OCI-LY3 (cell line): ENCODE results near the gene SRP68.

Experiments
- H2AFZ ChIP-seq: fragments of 200-600, 300-600 bp; shearing (Covaris generic); 2 replicates; pipeline ENCODE4 v1.6.0; 2014; ENCODE audit warnings: antibody characterized with exemption, low read depth, low read length
- H3K27ac ChIP-seq: fragments of 200-600, 300-600 bp; sonication (generic); 2 replicates; pipeline ENCODE4 v1.5.1; 2014; ENCODE audit warnings: mild to moderate bottlenecking, low read length, moderate library complexity, mixed read lengths
- H3K27me3 ChIP-seq: fragments of 200-600, 300-600 bp; sonication (generic); 2 replicates; pipeline ENCODE4 v1.6.1; 2014; ENCODE audit warnings: low read depth, low read length, mixed read lengths
- H3K36me3 ChIP-seq: fragments of 200-600, 300-600 bp; sonication (generic); replicated peaks from 2 replicates; pipeline ENCODE3; 2014; ENCODE audit warnings: low read depth, low read length, mixed read lengths
- H3K4me1 ChIP-seq: fragments of 300-600, 200-600 bp; sonication (generic); 2 replicates; pipeline ENCODE4 v1.6.1; 2014; ENCODE audit warnings: low read length, mixed read lengths
- H3K4me2 ChIP-seq: fragments of 200-600, 300-600 bp; sonication (generic); 2 replicates; pipeline ENCODE4 v1.6.1; 2014; ENCODE audit warnings: low read length, mixed read lengths
- H3K4me3 ChIP-seq: fragments of 300-600, 200-600 bp; sonication (generic); 2 replicates; pipeline ENCODE4 v1.5.1; 2014; ENCODE audit warnings: antibody characterized with exemption, mild to moderate bottlenecking, low read length, moderate library complexity
- H3K79me2 ChIP-seq: fragments of 300-600, 200-600 bp; shearing (Covaris generic); 2 replicates; pipeline ENCODE4 v1.6.1; 2014; ENCODE audit warnings: mild to moderate bottlenecking, low read length, mixed read lengths
- H3K9ac ChIP-seq: fragments of 300-600, 200-600 bp; shearing (Covaris generic); 2 replicates; pipeline ENCODE4 v1.6.0; 2014; ENCODE audit warnings: mild to moderate bottlenecking, low read length, moderate library complexity
- H3K9me3 ChIP-seq: fragments of 200-600, 300-600 bp; shearing (Covaris generic); 2 replicates; pipeline ENCODE4 v1.6.1; 2014; ENCODE audit warnings: low read length, mixed read lengths; ENCODE audit not compliant: insufficient read depth
- H4K20me1 ChIP-seq: fragments of 200-600, 300-600 bp; sonication (generic); 2 replicates; pipeline ENCODE4 v1.6.1; 2016; ENCODE audit warnings: low read length, mixed read lengths; ENCODE audit not compliant: insufficient read depth
- EZH2phosphoT487 ChIP-seq: fragments of 200-600 bp; shearing (Covaris generic); IDR thresholded peaks from 2 replicates; pipeline ENCODE4 v1.6.1; 2018; ENCODE audit warnings: antibody characterized with exemption, mixed run types, low read depth
- TF ChIP-seq, protein P1 (sequence below): fragments of 200-600, 300-600 bp; sonication (generic); IDR thresholded peaks from 2 replicates; pipeline ENCODE4 v1.5.1; 2014; ENCODE audit warnings: antibody characterized with exemption, low read length, low read depth

SRP68 gene

DNA sequence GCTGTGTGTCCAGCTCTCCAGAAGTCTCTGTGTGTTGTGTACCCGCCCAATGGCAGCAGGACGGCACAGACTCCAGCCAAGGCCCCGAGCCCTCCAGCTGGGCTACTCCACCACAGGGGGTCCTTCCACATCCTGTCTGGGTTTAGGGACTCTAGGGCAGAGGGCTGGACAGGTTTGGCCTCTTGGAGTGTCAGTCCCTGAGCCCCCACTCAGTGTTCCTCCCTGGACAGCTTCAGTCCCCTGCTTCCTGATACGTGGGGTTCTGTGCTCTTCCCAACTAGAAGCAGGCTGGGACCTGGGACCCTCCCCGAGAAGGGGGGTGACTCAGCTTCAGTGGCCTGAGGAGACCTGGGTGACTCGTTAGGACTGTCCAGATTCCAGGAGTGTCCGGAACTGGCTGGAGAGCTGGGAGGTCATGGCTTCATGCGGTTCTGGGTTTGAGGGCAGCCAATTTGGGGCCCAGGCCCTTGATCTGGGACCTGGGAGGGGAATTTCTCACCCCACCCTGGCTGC lies 67.5 kb downstream of the SRP68 start:
- no peak overlapping the region for H3K27ac ChIP-seq
- TF ChIP-seq EZH2phosphoT487: no peak
- TF ChIP-seq, protein P1, sequence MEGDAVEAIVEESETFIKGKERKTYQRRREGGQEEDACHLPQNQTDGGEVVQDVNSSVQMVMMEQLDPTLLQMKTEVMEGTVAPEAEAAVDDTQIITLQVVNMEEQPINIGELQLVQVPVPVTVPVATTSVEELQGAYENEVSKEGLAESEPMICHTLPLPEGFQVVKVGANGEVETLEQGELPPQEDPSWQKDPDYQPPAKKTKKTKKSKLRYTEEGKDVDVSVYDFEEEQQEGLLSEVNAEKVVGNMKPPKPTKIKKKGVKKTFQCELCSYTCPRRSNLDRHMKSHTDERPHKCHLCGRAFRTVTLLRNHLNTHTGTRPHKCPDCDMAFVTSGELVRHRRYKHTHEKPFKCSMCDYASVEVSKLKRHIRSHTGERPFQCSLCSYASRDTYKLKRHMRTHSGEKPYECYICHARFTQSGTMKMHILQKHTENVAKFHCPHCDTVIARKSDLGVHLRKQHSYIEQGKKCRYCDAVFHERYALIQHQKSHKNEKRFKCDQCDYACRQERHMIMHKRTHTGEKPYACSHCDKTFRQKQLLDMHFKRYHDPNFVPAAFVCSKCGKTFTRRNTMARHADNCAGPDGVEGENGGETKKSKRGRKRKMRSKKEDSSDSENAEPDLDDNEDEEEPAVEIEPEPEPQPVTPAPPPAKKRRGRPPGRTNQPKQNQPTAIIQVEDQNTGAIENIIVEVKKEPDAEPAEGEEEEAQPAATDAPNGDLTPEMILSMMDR: no peak
- H4K20me1 ChIP-seq: no peaks in the 10 kb centered on the region
- no peaks in the 10 kb centered on the region for H3K27me3 ChIP-seq
- no peak overlapping the region for H3K4me2 ChIP-seq
- no peaks in the 10 kb centered on the region for H3K9me3 ChIP-seq
- H3K4me3 ChIP-seq: no peak overlapping the region
- H3K4me1 ChIP-seq: no peaks in the 10 kb centered on the region
- no peaks in the 10 kb centered on the region for H3K36me3 ChIP-seq
- no peak overlapping the region for H3K9ac ChIP-seq
- H2AFZ ChIP-seq: no peak overlapping the region
- H3K79me2 ChIP-seq: no peaks in the 10 kb centered on the region

DNA sequence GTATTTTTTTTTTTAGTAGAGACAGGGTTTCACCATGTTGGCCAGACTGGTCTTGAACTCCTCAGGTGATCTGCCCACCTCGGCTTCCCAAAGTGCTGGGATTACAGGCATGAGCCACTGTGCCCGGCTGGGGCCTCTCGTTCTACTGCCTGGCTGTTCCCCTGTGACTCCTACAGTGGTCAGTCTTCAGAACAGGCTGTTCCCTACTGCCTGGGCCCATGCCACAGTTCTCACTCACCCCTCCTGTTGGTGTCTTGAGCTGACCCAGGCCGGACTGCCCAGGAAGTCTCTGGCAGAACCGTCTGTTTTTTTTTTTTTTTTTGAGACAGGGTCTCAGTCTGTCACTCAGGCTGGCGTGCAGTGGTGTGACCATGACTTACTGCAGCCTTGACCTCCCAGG lies 68.4 kb downstream of the SRP68 start:
- Histone ChIP-seq H4K20me1 (no peaks in the 10 kb centered on the region), H3K27me3 (no peaks in the 10 kb centered on the region), H3K4me3 (no peak overlapping the region), H3K27ac (no peak overlapping the region), H3K4me2 (no peak overlapping the region), H3K9ac (no peak overlapping the region), H3K4me1 (no peaks in the 10 kb centered on the region), H3K79me2 (no peaks in the 10 kb centered on the region), H3K9me3 (no peaks in the 10 kb centered on the region), H3K36me3 (no peaks in the 10 kb centered on the region), H2AFZ (no peak overlapping the region)
- no peak for TF ChIP-seq EZH2phosphoT487
- TF ChIP-seq, protein P1: no peak

DNA sequence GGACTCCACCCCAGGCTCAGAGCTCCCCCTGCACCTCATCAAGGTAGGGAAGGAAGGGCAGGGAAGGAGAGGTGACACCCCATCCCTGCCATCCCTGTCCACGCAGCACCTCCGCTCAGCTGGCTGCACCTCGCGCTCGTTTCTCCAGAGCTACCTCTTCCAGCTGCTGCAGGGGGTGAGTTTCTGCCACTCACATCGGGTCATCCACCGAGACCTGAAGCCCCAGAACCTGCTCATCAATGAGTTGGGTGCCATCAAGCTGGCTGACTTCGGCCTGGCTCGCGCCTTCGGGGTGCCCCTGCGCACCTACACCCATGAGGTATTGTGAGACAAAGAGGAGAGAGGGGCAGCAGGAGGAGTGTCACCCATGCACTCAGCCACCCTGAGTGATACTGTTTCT lies 70.2 kb downstream of the SRP68 start:
- Histone ChIP-seq H3K4me1 (peaks cover 4% of the 10 kb centered on the region), H3K4me2 (no peak overlapping the region), H2AFZ (no peak overlapping the region), H3K27ac (no peak overlapping the region), H3K79me2 (no peaks in the 10 kb centered on the region), H3K9ac (no peak overlapping the region), H3K4me3 (no peak overlapping the region), H3K36me3 (no peaks in the 10 kb centered on the region), H4K20me1 (no peaks in the 10 kb centered on the region), H3K9me3 (no peaks in the 10 kb centered on the region), H3K27me3 (no peaks in the 10 kb centered on the region)
- TF ChIP-seq, protein P1: no peak
- no peak for TF ChIP-seq EZH2phosphoT487

DNA sequence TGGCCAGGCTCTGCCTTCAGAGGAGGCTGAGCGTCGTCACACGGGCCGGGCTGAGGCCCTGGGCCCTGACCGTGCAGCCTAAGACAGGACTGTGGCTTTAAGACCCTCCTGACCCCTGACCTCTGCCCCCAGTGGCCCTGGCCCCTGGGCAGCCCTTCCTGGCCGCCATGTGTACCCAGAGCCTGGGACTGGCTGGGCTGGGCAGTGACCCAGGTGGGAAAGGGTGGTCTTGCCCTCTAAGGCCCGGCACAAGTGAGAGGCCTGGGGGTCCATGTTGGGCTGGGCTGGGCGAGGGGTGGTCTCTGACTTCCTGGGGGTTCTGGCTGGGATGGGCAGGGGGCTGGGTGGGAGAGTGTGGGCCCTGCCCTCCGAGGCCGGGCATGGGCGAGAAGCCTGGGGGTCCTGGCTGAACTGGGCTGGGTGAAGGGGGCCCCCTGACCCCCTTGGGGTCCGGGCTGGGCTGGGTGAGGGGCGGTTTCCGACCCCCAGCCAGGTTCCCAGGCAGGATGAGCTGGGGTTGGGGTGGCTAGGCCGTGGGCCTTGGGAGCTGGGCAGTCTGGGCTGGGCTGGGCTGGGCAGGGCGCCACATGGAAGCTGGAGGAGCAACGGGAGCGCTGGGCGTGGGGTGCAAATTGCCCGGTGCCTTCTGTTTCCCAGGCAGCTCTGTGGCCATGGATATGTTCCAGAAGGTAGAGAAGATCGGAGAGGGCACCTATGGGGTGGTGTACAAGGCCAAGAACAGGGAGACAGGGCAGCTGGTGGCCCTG lies 71.4 kb downstream of the SRP68 start, which contains the start of gene CDK3:
CDK3 (plus strand) TSS at position 101 of the 767 bp plus-strand sequence; CDS start at position 672, 571 bp downstream.
- H3K27me3 ChIP-seq: no peaks in the 10 kb centered on the region
- no peak within 1 kb of the TSS for H2AFZ ChIP-seq
- H3K27ac ChIP-seq: no peak within 1 kb of the TSS
- H3K36me3 ChIP-seq: no peaks in the 10 kb centered on the region
- no peak within 1 kb of the TSS for H3K4me3 ChIP-seq
- H3K4me1 ChIP-seq: peaks cover 9% of the 10 kb centered on the region
- H4K20me1 ChIP-seq: no peaks in the 10 kb centered on the region
- no peaks in the 10 kb centered on the region for H3K79me2 ChIP-seq
- TF ChIP-seq EZH2phosphoT487: no peak
- TF ChIP-seq, protein P1: no peak; the same call in 1 of the 2 replicates
- H3K9ac ChIP-seq: no peak within 1 kb of the TSS
- H3K4me2 ChIP-seq: no peak within 1 kb of the TSS
- no peaks in the 10 kb centered on the region for H3K9me3 ChIP-seq
